ENCODE data around the gene MAST4.

DNA sequence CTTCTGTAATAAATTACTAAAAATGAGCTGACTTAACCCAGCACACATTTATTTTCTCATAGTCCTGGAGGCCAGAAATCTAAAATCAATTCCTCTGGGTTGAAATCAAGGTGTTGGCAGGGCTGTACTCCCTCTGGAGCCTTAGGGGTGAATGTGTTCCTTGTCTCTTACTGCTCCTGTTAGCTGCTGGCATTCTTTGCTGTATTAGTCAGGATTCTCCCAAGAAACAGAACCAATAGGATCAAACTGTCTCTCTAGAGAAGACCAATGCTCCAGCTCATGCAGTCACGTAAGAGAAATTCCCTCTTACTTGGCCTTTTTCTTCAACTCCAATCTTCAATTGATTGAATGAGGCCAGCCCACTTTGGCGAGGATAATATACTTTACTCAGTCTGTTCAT is 615.7 kb downstream of the MAST4 start:
- no peak for TF ChIP-seq REST (IDR thresholded peaks at IDR 0.05; ENCODE audit: insufficient replicate concordance, low read depth)
- TF ChIP-seq, protein P1, sequence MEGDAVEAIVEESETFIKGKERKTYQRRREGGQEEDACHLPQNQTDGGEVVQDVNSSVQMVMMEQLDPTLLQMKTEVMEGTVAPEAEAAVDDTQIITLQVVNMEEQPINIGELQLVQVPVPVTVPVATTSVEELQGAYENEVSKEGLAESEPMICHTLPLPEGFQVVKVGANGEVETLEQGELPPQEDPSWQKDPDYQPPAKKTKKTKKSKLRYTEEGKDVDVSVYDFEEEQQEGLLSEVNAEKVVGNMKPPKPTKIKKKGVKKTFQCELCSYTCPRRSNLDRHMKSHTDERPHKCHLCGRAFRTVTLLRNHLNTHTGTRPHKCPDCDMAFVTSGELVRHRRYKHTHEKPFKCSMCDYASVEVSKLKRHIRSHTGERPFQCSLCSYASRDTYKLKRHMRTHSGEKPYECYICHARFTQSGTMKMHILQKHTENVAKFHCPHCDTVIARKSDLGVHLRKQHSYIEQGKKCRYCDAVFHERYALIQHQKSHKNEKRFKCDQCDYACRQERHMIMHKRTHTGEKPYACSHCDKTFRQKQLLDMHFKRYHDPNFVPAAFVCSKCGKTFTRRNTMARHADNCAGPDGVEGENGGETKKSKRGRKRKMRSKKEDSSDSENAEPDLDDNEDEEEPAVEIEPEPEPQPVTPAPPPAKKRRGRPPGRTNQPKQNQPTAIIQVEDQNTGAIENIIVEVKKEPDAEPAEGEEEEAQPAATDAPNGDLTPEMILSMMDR (IDR thresholded peaks at IDR 0.05; ENCODE audit: insufficient read depth, low read length): no peak
